ENCODE measurements around the gene ZNF468.
"Not testable (repeated sequence)": the region's sequence is repeated elsewhere in the genome, so short reads cannot be mapped to it uniquely, and the experiment has no call there.

Gene ZNF468

GRCh38 chr19:52857378-52858191 is at the start of gene ZNF468:
Gene ZNF468 (minus strand): TSS chr19:52857619. CDS start chr19:52854272, 3,347 bp downstream.
- peak; percentile 60 for DNase-seq

GRCh38 chr19:52904052-52904780 is 46.8 kb upstream of the ZNF468 start:
- DNase-seq, result not testable (repeated sequence)

- no peak for DNase-seq
Measured at GRCh38 chr19:52901842-52902241, 44.4 kb upstream of the ZNF468 start.

DNA sequence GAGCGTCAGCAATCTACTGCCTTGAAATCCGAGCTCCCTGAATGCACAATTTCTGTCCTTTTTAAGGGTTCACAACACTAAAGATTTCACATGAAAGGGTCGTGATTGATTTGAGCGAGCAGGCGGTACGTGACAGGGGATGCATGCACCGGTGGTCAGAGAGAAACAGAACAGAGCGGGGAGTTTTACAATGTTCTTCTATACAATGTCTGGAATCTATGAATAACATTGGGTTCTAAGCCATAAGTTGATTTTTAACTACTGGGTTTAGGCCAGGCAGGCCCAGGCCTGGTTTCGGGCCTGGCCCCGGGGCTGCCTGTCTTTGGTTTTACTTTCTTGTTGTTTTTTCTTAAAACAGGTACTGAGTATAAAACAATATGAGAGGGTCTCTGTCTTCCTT is 41.2 kb upstream of the ZNF468 start:
- not testable (repeated sequence) for DNase-seq

- no peak for DNase-seq
Measured at GRCh38 chr19:52898101-52898500, 40.7 kb upstream of the ZNF468 start.

DNA sequence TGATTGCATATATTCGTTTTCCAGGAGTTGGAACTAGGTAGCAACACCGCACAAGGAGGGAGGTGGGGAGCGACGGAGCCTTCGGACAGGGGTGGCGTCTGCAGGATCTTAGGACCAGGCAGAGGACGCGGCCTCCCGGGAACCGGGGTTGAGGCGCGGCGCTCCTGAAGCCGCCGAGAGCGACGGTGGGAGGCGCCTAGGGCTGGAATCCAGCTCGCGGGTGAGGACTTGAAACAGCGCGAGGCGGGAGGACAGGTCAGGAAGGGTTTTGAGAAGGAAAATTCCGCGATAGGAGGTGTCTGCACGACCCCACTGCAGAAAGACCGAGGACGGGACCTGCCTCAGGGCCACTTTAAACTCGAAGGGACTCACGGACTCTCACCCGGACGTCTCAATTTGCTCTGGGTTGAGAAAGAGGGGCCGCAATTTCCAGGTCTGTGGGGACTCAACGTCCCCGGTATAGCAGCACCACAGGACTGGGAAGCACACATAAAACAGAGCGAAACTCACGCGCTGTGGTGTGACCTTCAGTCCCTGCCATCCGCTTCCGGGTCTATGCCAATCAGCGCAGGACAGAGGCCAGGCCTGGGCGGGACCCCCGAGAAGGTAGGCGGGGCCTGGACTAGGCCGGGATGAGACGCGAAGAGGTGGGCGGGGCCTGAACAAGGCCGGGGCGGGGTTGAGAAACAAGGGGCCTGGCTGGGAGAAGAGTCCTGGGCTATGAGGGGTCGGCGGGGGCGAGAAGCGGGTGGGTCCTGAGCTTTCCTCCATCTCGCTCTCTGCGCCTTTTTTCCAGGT is 39.9 kb upstream of the ZNF468 start, which contains the start of gene ZNF320:
Gene ZNF320, minus strand, starts transcription at position 498 of the 798 bp plus-strand sequence. CDS start 7,380 bp downstream, outside the sequence.
- peak; percentile 87 for DNase-seq

GRCh38 chr19:52896431-52897137 is 39.2 kb upstream of the ZNF468 start:
- DNase-seq, result no peak

DNA sequence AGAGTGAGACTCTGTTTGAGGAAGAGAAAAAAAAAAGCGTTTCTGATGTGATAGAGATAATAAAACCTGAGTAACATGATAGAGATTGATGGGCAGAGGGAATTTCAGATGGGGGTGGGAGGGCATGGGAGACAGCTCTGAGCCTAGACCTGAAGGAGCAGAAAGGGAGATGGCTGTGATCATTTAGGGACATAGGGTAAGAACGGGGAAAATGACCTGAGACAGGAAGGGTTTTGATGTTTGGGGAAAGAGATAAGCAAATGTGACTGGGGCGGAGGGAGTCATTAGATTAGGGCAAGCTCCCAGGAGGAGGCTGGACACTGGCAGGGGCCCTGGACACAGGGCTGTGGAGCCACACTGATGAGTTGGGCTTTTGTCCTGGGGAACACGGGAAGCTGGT is 33.9 kb upstream of the ZNF468 start:
- DNase-seq, result no peak

GRCh38 chr19:52889931-52890330 is 32.5 kb upstream of the ZNF468 start:
- DNase-seq, result no peak

DNA sequence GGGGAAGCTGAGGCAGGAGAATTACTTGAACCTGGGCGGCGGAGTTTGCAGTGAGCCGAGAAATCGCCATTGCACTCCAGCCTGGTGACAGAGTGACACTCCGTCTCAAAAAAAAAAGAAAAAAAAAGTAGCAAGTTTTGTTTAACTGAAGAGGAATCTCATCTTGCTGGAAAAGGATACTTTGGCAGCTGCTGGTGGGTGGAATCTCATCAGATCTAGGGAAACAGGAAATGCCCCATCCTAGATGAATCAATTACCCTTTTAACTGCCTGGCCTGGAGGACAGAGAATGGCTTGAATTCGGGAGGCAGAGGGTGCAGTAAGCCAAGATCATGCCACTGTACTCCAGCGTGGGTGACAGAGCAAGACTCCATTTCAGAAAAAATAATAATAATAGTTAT is 31.7 kb upstream of the ZNF468 start:
- DNase-seq, result no peak

DNA sequence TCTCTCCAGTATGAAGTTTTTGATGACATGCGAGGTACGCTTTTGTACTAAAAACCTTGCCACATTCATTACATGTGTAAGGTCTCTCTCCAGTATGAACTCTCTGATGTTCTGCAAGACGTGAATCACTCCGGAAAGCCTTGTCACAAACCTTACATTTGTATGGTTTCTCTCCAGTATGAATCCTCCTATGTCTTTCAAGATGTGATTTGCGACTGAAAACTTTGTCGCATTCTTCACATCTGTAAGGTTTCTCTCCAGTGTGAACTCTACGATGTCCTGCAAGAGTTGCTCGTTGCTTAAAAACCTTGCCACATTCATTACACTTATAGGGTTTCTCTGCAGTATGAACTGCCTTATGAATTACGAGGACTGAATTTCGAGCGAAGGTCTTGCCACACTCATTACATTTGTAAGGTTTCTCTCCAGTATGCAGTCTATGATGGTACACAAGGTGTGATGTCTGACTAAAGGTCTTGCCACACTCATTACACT is 23.5 kb upstream of the ZNF468 start:
- DNase-seq, result no peak

DNA sequence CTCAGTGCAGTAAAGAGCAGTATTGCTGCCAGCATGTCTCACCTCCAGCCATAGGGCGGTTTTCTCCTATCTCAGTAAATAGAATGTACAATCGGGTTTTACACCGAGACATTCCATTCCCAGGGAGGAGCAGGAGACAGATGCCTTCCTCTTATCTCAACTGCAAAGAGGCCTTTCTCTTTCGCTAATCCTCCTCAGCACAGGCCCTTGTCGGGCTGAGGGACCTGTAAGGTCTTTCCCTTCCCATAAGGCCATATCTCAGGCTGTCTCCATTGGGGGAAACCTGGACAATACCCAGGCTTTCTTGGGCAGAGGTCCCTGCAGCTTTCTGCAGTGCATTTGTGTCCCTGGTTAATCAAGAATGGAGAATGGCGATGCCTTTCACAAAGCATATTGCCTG is 15.6 kb upstream of the ZNF468 start:
- not testable (repeated sequence) for DNase-seq

GRCh38 chr19:52871466-52871865 is 14.0 kb upstream of the ZNF468 start:
- DNase-seq, result no peak

- not testable (repeated sequence) for DNase-seq
Measured at GRCh38 chr19:52868031-52868430, 10.6 kb upstream of the ZNF468 start.

- not testable (repeated sequence) for DNase-seq
Measured at GRCh38 chr19:52856540-52857377, 660 bp downstream of the ZNF468 start.

DNA sequence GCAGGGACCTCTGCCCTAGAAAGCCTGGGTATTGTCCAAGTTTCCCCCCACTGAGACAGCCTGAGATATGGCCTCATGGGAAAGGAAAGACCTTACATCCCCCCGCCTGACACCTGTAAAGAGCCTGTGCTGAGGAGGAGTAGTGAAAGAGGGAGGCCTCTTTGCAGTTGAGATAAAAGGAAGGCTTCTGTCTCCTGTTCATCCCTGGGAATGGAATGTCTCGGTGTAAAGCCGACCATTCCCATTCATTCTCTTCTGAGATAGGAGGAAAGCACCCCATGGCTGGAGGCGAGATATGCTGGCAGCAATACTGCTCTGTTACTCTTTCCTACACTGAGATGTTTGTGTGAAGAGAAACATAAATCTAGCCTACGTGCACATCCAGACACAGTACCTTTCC is 10.1 kb downstream of the ZNF468 start:
- DNase-seq, result not testable (repeated sequence)

GRCh38 chr19:52840825-52841465 is 16.5 kb downstream of the ZNF468 start:
- DNase-seq, result not testable (repeated sequence)

DNA sequence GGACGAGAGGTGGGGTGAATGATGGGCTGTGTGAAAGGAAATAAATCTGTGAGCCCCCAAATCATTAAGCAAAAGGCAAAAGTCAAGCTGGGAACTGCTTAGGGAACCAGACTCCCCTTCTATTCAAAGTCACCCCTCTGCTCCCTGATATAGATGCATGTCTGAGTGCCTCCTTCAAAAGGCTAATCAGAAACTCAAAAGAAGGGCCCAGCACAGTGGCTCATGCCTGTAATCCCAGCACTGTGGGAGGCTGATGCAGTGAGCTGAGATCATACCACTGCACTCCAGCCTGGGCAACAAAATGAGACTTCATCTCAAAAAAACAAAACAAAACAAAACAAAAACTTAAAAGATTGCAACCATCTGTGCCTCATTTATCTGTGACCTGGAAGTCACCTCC is 23.1 kb downstream of the ZNF468 start:
- DNase-seq, result not testable (repeated sequence)

GRCh38 chr19:52833541-52833940 is 23.9 kb downstream of the ZNF468 start:
- DNase-seq, result not testable (repeated sequence)

- DNase-seq, result not testable (repeated sequence)
Measured at GRCh38 chr19:52829866-52830265, 27.6 kb downstream of the ZNF468 start.

- DNase-seq, result no peak
Measured at GRCh38 chr19:52825765-52826164, 31.7 kb downstream of the ZNF468 start.
